Adipocyte (in vitro differentiated cells): Measurements from ENCODE around the gene RAB3B.
"Not testable (repeated sequence)": the region's sequence is repeated elsewhere in the genome, so short reads cannot be mapped to it uniquely, and the experiment has no call there.

Experiments
- DNase-seq: peaks from one replicate; pipeline ENCODE4 v3.0.0-alpha.2; 2015; ENCODE audit warnings: low read depth
- H3K27me3 ChIP-seq: replicated peaks from 2 replicates; pipeline ENCODE4 v1.7.0; 2013; ENCODE audit warnings: mild to moderate bottlenecking, low read length, moderate library complexity; ENCODE audit not compliant: control insufficient read depth, insufficient read depth
- H3K36me3 ChIP-seq: 2 replicates; pipeline ENCODE4 v1.7.0; 2013; ENCODE audit warnings: low read length, mild to moderate bottlenecking, moderate library complexity; ENCODE audit not compliant: control insufficient read depth, insufficient read depth, severe bottlenecking
- H3K4me1 ChIP-seq: 2 replicates; pipeline ENCODE4 v1.7.0; 2013; ENCODE audit warnings: mild to moderate bottlenecking, low read length, moderate library complexity; ENCODE audit not compliant: control insufficient read depth, insufficient read depth
- H3K4me3 ChIP-seq: 2 replicates; pipeline ENCODE4 v1.7.0; 2013; ENCODE audit warnings: mild to moderate bottlenecking, low read length, moderate library complexity
- H3K9ac ChIP-seq: 2 replicates; pipeline ENCODE4 v1.7.0; 2013; ENCODE audit warnings: mild to moderate bottlenecking, low read length, moderate library complexity
- H3K9me3 ChIP-seq: 2 replicates; pipeline ENCODE4 v1.7.0; 2013; ENCODE audit warnings: mild to moderate bottlenecking, low read length, moderate library complexity; ENCODE audit not compliant: control insufficient read depth

Gene RAB3B

DNA sequence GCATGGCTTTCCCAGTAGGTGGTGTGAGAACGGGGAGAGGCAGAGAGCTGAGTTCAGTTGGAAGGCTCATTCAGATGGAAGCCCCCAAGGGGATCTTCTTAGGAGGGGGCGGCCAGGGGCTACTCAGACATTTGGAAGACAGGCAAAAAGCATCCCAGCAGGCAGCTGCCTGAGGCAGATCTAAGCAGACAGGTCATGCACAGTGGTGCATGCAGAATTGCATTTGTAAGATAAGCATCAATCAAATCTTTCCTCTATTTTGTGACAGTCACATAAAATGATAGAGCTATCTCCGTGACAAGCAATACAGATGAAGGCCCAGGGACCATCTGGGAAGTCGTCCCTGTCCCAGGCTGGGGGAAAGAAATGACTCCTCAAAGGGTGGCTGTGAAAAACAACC, 3.8 kb downstream of the RAB3B start:
- no peak for DNase-seq
- no peak overlapping the region for H3K9ac ChIP-seq
- H3K4me1 ChIP-seq: no peaks in the 10 kb centered on the region
- H3K27me3 ChIP-seq: peaks cover 2% of the 10 kb centered on the region
- H3K9me3 ChIP-seq: no peaks in the 10 kb centered on the region
- no peaks in the 10 kb centered on the region for H3K36me3 ChIP-seq
- no peak overlapping the region for H3K4me3 ChIP-seq

DNA sequence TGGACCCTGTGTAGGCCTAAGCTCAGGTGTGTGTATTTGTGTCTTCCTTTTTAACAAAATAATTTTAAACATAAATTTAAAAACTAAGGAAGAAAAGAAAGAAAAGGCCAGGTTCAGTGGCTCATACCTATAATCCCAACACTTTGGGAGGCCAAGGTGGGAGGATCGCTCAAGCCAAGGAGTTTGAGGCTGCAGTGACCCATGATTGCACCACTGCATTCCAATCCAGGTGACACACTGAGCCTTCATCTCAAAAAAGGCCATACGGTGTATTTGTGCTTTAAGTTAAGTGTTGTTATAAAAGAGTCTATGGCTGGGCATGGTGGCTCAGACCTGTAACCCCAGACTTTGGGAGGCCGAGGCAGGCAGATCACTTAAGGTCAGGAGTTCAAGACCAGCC, 8.3 kb downstream of the RAB3B start:
- no peak overlapping the region for H3K4me3 ChIP-seq
- H3K4me1 ChIP-seq: no peaks in the 10 kb centered on the region
- H3K9me3 ChIP-seq: no peaks in the 10 kb centered on the region
- H3K9ac ChIP-seq: no peak overlapping the region
- no peak for DNase-seq
- H3K27me3 ChIP-seq: no peaks in the 10 kb centered on the region
- H3K36me3 ChIP-seq: no peaks in the 10 kb centered on the region

DNA sequence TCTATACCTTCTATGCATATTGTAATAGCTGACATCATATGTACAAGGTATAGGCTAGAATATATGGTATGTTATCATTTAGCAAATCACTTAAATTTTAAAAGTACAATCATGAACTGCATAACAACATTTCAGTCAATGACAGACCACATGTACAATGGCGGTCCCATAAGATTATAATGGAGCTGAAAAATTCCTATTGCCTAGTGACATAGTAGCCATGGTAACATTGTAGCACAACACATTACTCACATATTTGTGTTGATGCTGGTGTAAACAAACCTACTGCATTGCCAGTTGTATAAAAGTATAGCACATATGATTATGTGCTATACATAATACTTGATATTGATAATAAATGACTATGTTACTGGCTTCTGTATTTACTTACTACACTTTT, 8.9 kb downstream of the RAB3B start:
- Histone ChIP-seq H3K9me3 (no peaks in the 10 kb centered on the region), H3K36me3 (no peaks in the 10 kb centered on the region), H3K27me3 (no peaks in the 10 kb centered on the region), H3K4me3 (no peak overlapping the region), H3K9ac (no peak overlapping the region), H3K4me1 (no peaks in the 10 kb centered on the region)
- DNase-seq: no peak

DNA sequence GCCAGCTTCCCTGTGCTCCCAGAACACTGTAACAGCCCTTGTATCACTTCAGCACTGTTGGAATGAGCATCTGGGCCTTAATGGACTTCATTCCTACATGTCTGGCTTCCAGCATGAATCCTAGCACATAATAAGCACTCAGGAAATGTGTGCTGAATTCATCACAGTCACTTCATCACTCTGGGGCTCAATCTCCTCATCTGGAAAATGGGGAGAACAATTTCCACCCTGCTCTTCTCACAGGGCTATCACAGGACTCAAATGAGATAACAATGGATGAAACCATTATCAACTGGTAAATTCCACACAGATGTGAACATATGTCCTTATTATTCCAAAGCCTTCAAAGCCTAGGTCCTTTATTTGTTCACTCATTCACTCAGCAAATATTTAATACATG, 12.4 kb downstream of the RAB3B start:
- no peaks in the 10 kb centered on the region for H3K9me3 ChIP-seq

DNA sequence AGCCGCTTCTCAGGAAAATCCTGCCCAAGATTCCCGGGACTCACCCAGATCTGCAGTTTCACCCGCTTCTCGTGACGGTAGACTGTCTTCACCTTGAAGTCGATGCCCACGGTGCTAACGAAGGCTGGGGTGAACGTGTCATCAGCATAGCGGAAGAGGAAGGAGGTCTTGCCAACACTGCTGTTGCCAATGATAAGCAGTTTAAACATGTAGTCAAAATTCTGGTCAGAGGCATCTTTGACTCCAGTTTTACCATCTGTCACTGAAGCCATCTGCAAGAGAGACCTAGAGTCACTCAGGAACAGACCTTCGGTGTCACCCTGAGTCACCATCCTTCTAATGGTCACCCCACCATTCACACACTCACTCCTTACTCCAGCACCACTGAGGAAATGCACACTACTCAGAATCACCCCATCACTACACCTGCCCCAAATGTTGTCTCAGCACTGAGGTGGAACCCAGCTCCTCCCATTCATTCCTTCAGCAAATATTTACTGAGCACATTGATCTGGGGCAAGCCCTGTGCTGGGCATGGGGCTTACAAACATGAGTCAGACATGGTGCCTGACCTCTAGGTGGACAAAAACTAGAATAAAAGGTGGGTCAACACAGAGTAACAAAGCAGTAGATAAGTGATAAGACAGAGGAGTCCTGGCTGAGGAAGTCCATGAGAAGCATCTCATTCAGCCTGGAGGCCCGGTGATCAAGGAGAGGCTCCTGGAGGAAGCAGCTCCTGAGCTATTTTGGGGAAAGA, 13.5 kb downstream of the RAB3B start:
- Histone ChIP-seq H3K9ac (no peak overlapping the region), H3K27me3 (no peaks in the 10 kb centered on the region), H3K36me3 (no peaks in the 10 kb centered on the region), H3K4me3 (no peak overlapping the region), H3K9me3 (no peaks in the 10 kb centered on the region), H3K4me1 (no peaks in the 10 kb centered on the region)
- no peak for DNase-seq

More for the DNA sequence above, 12.4 kb downstream of the RAB3B start:
- no peak overlapping the region for H3K4me3 ChIP-seq
- no peaks in the 10 kb centered on the region for H3K36me3 ChIP-seq
- no peak overlapping the region for H3K9ac ChIP-seq
- DNase-seq: no peak
- no peaks in the 10 kb centered on the region for H3K27me3 ChIP-seq
- no peaks in the 10 kb centered on the region for H3K4me1 ChIP-seq

DNA sequence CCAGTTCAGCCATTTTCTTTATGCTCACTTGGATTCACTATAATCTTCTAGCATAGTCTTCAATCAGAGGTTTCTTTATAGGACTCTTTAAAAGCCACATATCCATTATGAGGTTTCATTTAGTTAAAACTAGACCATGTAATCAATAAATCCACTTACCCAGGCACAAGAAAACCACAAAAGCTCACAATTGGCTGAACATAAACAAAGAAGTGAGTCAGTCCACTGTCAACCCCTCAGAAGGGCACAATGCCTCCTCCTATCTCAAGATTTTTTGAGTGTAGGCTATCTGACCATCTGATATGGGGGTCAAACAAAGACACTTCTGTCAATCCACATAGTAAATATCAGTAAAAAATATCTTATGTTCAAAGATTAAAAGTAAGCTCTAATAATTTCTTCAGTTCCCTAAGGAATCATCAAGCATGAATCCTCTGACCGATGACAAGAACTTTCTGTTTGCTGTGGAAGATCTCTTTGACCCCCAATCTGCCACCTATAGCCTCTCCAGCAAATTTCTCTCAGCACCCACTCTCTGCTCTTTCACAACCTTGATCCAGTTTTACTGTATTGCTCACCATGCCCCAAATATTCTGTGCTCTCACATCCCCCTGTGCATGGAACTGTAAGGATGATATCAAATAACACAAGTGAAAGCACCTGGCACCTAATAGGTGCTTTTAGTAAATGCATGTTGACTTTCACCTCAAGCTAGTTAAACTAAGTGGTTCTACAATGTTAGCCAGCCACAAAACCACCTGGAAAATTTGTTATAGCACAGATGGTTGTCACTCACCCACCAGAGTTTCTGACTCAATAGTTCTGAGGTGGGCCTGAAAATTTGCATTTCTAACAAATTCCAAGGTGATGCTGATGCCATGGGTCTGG, 16.7 kb downstream of the RAB3B start:
- H3K27me3 ChIP-seq: no peaks in the 10 kb centered on the region
- DNase-seq: peak; percentile 14
- peaks cover 14% of the 10 kb centered on the region for H3K4me1 ChIP-seq
- H3K9ac ChIP-seq: no peak overlapping the region
- no peak overlapping the region for H3K4me3 ChIP-seq
- H3K36me3 ChIP-seq: no peaks in the 10 kb centered on the region
- no peaks in the 10 kb centered on the region for H3K9me3 ChIP-seq

DNA sequence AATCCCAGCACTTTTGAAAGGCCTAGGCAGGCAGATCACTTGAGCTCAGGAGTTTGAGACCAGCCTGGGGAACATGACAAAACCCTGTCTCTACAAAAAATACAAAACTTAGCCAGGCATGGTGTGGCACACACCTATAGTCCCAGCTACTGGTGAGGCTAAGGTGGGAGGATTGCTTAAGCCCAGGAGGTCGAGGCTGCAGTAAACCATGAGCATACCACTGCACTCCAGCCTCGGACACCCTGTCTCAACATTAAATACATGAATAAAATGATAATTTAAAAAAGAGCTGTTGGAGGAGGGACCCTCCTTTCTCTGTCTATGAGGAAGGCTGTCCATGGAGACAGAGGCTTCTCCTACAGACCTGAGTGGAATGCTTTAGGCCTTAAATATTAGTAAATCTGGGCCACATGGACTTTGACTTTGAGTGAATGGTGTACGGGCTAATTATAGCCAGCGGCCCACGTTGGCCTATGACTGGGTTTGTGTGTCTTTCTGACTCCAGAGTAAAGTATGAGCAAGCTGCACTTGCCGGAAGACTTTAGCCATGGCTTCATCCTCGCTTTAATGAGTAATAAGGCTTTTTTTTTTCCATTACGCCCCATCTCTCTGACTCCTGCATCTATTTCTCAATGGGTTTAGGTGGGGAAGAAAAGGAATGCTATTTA, 21.3 kb downstream of the RAB3B start:
- peaks cover 15% of the 10 kb centered on the region for H3K4me1 ChIP-seq
- no peaks in the 10 kb centered on the region for H3K36me3 ChIP-seq
- H3K4me3 ChIP-seq: no peak overlapping the region
- peak; percentile 89 for DNase-seq
- H3K9me3 ChIP-seq: no peaks in the 10 kb centered on the region
- no peak overlapping the region for H3K9ac ChIP-seq
- H3K27me3 ChIP-seq: no peaks in the 10 kb centered on the region

DNA sequence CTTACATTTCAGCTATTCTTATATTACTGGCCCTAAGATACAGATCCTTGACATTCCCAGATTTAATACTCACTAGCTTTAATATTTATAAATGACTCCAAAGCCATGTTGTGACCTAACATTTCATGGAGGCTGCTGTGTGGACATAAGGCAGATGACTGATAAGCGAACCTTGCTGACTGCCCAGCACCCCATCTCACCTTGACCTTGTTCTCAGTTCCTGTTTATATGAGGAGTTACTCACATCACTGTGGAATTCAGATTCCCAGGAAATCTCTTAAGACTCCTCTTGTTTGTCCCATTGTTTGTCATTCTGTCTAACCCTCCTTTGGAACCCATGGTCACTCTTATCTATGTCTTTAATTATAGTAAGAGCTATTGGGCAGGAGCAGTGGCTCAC, 21.9 kb downstream of the RAB3B start:
- Histone ChIP-seq H3K4me3 (no peak overlapping the region), H3K9me3 (no peaks in the 10 kb centered on the region), H3K9ac (no peak overlapping the region), H3K4me1 (peaks cover 15% of the 10 kb centered on the region), H3K27me3 (no peaks in the 10 kb centered on the region), H3K36me3 (no peaks in the 10 kb centered on the region)
- no peak for DNase-seq

DNA sequence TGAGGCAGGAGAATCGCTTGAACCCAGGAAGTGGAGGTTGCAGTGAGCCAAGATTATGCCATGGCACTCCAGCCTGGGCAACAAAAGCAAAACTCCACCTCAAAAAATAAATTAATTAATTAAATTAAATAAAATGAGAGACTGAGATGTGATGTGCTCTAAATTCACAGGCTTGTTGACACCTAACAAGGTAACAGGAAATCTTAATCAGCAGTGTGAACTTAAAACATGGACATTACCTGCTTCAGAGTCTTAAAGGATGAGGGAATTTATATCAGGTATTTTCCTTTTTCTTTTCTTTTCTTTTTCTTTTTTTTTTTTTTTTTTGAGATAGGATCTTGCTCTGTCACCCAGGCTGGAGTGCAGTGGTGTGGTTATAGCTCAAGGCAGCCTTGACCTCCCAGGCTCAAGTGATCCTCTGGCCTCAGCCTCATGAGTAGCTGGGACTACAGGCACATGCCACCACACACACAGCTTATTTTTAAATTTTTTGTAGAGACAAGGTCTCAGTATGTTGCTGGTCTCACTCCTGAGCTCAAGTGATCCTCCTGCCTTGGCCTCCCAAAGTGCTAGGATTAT, 23.2 kb downstream of the RAB3B start:
- H3K9ac ChIP-seq, DNase-seq, H3K27me3 ChIP-seq, H3K36me3 ChIP-seq, H3K4me3 ChIP-seq, H3K9me3 ChIP-seq: not testable (repeated sequence)
- peaks cover 15% of the 10 kb centered on the region for H3K4me1 ChIP-seq

DNA sequence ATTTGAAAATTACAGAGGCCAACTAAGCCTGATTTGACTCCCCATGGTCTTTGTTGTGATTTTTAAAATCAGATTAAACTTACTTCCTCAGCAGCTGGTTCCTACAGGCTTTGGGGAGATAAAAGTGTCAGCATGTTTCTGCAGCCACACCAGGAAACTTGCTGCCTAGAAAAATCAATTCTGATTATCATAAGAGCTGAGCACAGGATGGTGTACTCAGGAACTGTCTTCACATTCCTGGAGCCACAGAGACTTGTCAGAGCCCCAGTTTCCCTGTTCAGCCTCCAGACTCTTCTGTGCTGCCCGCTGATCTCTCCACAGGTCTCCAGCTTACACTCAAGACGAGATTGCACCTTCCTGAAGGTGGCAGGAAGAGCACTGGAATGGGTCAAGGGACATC, 23.9 kb downstream of the RAB3B start:
- H3K27me3 ChIP-seq: no peaks in the 10 kb centered on the region
- no peak for DNase-seq
- peaks cover 15% of the 10 kb centered on the region for H3K4me1 ChIP-seq
- no peaks in the 10 kb centered on the region for H3K36me3 ChIP-seq
- H3K9me3 ChIP-seq: no peaks in the 10 kb centered on the region
- H3K4me3 ChIP-seq: no peak overlapping the region
- no peak overlapping the region for H3K9ac ChIP-seq

DNA sequence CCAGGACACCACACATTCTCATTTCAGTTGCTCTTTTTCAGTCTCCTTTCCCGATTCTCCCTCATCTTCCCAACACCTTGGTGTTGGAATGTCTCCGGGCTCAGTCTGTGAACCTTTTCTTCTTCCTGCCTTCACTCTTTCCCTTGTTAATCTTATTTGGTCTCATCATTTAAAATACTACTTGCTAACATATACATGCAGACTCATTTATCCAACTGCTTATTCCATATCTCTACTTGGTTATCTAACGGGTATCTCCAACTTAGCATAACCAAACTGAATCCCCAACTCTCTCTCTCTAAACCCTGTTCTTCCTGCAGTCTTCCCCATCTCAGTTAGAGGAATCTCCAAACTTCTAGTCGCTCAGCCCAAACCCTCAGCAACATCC, 26.2 kb downstream of the RAB3B start:
- H3K4me3 ChIP-seq: no peak overlapping the region
- no peak for DNase-seq
- H3K9me3 ChIP-seq: no peaks in the 10 kb centered on the region
- no peaks in the 10 kb centered on the region for H3K36me3 ChIP-seq
- H3K4me1 ChIP-seq: peaks cover 6% of the 10 kb centered on the region
- H3K27me3 ChIP-seq: no peaks in the 10 kb centered on the region
- no peak overlapping the region for H3K9ac ChIP-seq
